HG03108 (cell line): ENCODE results near the gene HCAR3.
"Not testable (repeated sequence)": the region's sequence is repeated elsewhere in the genome, so short reads cannot be mapped to it uniquely, and the experiment has no call there.

Source experiments
- ATAC-seq: cut with Tn5 transposase; IDR thresholded peaks from one replicate; pipeline ENCODE4 v1.9.1; 2021; ENCODE audit warnings: moderate library complexity; ENCODE audit not compliant: unreplicated experiment

The HCAR3 gene

GRCh38 chr12:122716658-122717057 is at the start of gene HCAR3:
Gene HCAR3, minus strand, starts transcription at chr12:122716811. Its CDS starts 74 bp downstream, at chr12:122716737.
- ATAC-seq, result not testable (repeated sequence)

- ATAC-seq, result no peak
Measured at GRCh38 chr12:122757568-122757967, 41.0 kb upstream of the HCAR3 start.

GRCh38 chr12:122754790-122755189 is 38.2 kb upstream of the HCAR3 start:
- ATAC-seq, result no peak

GRCh38 chr12:122753319-122753650 is 36.7 kb upstream of the HCAR3 start:
- no peak for ATAC-seq

GRCh38 chr12:122752464-122753318 is 36.1 kb upstream of the HCAR3 start, which contains the start of gene DENR:
Gene DENR, plus strand, starts transcription at chr12:122752824. Its CDS starts 878 bp downstream, at chr12:122753702.
- peak; percentile 90 for ATAC-seq

- not testable (repeated sequence) for ATAC-seq
Measured at GRCh38 chr12:122750781-122751515, 34.3 kb upstream of the HCAR3 start.

- ATAC-seq, result no peak
Measured at GRCh38 chr12:122749569-122750332, 33.1 kb upstream of the HCAR3 start.

- ATAC-seq, result no peak
Measured at GRCh38 chr12:122747224-122748135, 30.9 kb upstream of the HCAR3 start.

GRCh38 chr12:122743895-122744525 is 27.4 kb upstream of the HCAR3 start:
- ATAC-seq, result no peak

GRCh38 chr12:122740351-122740750 is 23.7 kb upstream of the HCAR3 start:
- no peak for ATAC-seq

GRCh38 chr12:122738571-122738970 is 22.0 kb upstream of the HCAR3 start:
- ATAC-seq, result no peak

- no peak for ATAC-seq
Measured at GRCh38 chr12:122732611-122733010, 16.0 kb upstream of the HCAR3 start.

- no peak for ATAC-seq
Measured at GRCh38 chr12:122732170-122732569, 15.6 kb upstream of the HCAR3 start.

- no peak for ATAC-seq
Measured at GRCh38 chr12:122730215-122731014, 13.8 kb upstream of the HCAR3 start, which contains the start of gene HCAR1. Gene HCAR1, minus strand, starts transcription at chr12:122730844. Its CDS starts 505 bp downstream, at chr12:122730339.

GRCh38 chr12:122729583-122730214 is 13.1 kb upstream of the HCAR3 start:
- ATAC-seq, result no peak

GRCh38 chr12:122726080-122726558 is 9.5 kb upstream of the HCAR3 start:
- peak; percentile 35 for ATAC-seq

- ATAC-seq, result no peak
Measured at GRCh38 chr12:122725452-122726079, 9.0 kb upstream of the HCAR3 start.
